Middle frontal gyrus (tissue), 1 donor: Measurements from ENCODE around the gene LYPD1.

Experiments
- DNase-seq: peaks from one replicate; pipeline ENCODE4 v3.0.0-alpha.2; 2015; ENCODE audit warnings: low spot score; ENCODE audit errors: extremely low spot score

The LYPD1 gene

DNA sequence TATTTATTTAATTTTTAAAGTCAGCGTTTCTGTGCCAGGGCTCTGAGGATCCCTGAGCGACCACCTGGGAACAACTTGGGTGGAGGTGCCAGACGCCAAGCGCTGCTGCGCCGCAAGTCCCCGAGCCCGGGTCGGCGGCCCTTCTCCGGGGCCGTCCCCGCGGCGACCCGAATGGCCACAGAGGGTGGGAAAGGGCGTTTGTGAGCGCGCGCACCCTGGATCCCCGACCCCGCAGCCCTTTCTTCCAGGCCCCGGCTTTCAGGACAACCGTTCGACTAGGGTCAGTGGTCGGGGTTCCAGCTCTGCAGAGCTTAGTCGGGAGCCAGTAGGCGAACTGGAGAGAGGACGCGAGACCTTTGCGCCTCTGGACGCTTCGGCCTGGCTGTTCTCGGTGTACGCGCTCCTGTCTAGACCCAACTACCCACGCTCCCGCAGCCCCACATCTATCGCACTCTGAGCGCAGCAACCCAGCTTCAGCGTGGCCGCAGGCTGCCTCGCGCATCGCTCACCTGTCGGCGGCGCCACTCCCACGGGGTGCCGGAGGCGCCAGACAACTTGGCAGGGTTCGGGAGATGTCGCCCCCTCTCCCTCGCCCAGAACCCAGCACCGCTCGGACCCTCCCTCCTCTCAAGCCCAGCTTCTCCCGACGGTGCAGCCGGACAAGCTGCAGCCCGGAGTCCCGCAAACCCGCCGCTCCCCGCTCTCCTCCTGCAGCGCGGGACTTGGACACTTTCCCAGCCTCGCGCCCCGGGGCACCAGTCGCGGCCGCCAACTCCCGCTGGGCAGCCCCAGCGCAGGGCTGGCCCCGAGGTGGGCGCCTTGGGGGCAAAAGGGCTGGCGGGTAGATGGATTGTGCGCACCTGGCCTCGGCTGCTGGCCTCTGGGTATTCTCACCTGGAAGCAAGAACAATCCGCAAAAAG, 758 bp downstream of the LYPD1 start:
- no peak for DNase-seq

DNA sequence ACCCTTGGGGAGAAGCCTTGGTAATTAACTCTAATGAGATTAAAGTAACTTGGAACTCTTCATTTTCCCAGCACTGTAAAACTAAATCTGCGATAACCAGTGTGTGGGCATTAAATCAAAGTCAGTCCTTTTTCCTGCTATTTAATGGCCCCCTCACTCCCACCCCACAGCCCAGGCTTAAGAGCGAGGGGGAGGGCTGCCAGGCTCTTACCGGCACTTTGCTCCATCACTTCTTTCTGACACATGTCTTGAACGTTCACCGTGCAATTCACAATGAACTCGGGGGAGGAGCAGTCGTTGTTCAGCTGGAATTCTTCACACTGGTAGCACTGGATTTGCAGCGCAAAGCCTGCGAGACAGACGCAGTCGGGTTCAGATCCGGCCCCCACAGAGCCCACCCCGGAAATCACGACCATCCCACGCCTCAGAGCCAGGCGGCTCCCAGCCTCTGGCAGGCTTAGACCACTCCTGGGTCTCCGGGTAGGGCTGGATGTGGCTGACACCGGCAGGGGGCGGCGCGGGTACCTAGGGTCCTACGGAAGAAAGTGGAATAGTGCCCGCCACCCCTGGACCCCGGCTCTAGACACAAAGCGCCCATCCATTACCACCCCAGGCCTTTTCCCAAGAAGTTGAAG, 1.7 kb downstream of the LYPD1 start:
- DNase-seq = no peak

DNA sequence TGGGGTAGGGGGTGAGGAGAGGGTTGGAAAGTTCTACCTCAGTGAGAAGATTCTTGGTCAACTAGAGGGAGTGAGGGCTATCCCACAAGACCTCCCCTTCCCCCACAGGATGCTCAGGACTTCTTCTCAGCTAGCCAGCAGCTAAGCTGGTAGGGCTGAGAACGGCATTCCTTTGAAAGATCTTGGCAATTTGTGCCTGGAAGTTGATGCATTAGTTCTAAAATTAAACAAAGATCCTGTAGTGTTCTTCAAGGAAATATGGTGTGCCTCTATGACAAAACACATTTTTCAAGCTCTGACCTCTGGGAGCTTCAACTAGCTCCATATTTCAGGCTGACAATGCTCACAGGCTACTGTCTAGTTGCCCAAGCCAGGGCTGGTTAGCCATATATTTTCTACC, 2.3 kb downstream of the LYPD1 start:
- DNase-seq = no peak

DNA sequence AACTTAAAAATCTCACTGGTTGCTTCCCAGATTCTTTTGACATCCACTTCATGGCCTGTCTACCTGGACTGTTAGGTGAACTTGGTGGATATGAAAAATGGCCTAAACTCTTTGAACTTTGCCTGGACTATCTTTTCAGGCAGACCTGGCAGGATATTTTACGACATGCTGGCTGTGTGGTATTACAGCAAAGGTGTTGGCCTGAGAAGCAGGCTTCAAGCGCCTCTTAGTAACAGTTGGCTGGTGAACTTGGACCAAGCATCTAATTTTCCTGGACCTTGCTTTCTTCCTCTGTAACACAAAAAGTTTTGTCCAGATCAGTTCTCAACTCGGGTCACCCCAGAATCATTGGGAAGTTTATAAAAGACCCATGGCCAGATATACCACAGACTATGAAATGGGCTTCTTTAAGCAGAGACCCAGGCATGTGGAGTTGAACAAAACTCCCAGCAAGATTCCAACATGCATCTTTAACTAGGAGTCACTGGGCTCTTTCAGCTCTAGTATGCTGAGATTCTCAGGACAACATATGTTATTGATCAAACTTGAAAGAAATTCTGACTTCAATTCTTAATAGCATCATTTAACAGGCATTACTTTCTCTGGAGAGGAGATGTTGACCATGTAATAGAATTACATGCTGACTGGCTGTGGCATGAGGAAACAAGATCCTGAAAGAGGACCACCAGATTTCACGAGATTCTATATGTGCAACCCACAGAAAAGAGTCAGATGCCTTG, 4.4 kb downstream of the LYPD1 start:
- DNase-seq = no peak

DNA sequence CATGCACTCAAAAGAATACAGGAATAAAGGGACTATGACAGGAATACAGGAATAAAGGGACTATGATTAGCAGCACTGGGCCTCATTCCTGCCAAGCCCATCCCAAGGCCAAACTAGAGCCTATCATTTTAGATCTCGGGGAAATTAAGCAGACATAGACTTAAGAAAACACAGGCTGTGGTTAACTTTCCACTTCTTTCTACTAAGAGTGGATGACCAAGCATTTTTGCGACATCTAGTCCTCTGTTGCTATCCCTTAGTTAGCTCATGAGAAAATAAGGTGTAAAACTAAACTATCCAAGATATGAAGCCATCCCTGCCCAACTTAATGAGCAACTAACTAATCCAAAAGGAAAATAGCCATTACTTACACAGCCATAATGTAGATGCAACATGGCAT, 5.9 kb downstream of the LYPD1 start:
- DNase-seq = no peak

DNA sequence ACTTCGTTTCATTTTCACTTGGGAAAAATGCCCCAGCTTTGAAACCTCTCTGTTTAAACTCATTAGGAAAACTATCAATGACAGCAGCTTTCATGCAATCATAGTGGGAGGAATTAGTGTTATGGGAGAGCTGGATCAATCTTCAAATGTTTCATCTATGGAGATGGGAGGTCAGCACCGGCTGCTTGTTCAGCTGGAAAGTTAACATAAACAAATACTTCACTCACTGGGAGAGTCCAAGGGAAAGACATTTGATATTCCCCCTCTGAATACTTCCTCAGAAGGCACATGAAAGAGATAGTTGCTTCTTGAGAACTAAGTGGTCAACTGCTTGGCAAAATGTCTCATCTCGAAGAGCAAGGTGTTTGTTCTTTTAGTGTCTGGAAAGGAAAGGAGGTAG, 7.3 kb downstream of the LYPD1 start:
- no peak for DNase-seq

DNA sequence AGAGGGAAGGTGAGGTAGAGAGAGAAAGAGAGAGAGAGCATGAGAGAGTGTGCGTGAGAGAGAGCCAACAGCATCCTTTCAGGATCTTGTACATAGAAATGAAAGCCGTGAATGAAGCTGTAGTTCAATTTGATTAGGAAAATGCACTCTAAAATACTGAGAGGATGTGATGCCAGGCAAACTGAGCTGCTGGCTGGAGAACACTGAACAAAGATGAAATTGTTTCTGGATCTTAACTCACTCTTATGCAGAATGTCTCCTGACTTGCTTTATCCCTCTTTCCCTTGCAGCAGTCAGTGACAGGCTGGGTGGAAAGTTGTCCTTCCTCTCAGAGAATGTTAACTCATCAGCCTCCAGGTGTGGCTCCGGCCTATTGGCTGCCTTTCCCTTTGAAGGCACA, 10.7 kb downstream of the LYPD1 start:
- DNase-seq = no peak

DNA sequence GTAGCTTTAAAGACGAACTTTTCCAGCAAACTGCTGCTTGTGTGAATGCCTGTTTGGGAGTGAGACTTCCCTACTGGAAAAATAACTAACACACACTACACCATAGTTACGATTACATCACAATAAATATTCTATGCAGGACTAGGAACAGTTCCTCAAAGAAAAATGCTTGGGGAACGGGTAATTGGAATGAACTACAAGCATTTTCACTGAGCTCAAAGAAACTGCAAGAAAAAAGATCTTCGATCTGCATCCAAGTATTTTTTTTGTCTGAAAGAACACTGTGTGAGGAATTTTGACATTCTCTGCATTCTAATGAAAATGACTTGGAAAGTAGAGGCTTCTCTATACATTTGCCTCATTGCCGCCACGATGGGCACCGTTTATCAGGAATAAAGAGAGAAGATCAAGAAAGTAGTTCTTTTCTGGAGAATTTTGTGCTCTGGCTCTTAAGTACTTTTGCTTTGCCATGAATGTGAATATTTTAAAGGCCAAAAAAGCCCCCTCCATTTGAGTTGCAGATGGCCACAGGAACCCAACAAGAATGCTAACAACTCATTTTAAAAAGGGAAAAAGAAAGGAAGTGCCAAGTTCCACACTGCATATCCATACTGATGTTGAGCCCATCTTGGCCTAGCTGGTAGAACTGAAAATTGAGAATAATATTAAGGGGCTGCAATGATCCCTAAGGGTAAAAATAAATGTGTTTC, 13.6 kb downstream of the LYPD1 start:
- no peak for DNase-seq

DNA sequence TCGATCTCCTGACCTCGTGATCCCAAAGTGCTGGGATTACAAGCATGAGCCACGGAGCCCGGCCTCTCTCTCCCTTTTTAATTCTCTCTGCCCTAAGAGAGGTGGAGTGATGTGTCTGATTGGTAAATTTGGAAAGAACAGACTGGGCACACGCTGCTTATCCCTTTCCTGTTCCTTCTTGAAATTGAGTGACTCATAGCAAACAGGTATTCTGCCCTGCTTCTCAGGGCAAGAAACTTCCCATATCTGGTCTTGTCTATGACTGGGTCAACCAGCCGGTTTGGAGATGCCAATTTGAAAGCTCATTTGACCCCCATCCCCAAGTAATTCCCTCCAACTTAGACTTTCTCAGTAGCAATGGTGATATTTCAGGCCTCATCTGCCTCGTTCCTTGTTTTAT, 15.0 kb downstream of the LYPD1 start:
- DNase-seq = no peak

DNA sequence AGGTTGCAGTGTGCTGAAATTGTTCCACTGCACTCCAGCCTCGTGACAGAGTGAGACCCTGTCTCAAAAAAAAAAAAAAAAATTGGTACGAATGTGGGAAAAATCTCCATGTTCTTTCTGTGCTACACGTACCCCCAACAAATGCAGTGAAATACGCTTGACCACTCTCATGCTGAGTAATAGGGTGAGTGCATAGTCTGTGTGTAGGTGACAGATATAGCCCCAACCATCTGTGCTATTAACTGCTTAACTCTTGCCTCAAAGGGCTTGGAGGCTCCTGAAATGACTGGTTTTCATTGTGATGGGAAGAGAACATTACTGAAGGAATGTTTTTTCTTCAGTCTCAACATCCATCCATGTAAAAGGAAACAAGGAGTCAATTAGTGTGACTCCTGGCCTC, 15.7 kb downstream of the LYPD1 start:
- DNase-seq = no peak

DNA sequence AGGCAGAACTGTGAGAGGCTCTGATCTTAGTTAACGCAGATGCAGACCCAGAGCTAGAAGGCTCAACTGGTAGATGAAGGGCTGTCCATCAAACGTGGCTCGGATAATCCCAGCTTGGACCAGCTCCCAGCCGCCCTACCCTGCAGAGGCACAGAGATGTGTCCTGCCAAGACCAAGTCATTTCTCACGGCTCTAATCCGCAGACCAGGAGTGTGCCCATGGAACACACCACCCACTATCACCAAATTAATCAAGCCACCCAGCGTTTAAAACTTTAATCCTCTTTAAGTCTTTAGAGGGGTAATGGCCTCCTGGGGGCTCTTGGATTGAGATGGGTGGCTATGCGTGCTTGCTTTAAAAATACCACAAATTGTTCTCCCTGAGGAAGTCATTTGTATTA, 17.5 kb downstream of the LYPD1 start:
- no peak for DNase-seq

DNA sequence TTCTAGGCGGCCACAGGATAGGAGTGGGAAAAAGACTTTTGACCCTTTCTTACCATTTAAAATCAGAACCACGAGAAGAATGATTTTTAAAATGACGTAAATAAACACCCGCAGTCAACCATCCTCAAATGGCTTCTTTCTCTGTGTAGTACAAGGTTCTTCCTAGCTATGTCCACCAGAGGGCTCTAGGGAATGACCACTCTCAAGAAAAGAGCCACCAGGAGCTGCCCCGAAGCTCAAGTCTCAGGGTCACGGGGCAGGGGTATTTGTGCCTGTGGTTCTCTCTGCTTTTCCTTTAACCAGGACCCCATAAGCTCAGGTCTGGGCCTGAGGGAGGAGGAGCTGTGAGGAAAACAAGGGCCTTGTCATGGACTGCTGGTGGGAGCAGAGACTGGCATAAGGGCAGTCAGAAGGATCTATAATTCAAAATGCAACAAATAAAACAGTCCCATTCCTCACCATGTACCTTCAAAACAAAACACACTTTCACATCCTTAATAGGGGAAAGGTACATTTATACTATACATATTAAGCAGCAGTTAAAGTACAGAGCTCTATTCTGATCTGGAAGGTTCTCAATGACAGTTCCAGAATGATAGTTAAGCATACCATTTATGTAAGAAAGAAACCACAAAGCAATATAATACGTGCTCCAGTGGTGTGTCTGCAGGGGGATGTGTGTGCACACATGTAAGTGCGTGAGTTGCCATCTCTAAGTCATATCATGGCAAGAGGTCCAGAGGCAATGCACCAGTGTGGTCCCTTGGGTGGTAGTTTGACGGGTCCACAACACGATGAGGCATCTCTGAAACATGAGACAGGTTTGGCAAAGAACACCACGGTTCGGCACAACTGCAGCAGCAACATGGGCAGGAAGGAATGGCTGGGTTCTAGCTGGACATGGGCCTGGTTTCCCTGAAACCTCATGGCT, 18.6 kb downstream of the LYPD1 start:
- no peak for DNase-seq

DNA sequence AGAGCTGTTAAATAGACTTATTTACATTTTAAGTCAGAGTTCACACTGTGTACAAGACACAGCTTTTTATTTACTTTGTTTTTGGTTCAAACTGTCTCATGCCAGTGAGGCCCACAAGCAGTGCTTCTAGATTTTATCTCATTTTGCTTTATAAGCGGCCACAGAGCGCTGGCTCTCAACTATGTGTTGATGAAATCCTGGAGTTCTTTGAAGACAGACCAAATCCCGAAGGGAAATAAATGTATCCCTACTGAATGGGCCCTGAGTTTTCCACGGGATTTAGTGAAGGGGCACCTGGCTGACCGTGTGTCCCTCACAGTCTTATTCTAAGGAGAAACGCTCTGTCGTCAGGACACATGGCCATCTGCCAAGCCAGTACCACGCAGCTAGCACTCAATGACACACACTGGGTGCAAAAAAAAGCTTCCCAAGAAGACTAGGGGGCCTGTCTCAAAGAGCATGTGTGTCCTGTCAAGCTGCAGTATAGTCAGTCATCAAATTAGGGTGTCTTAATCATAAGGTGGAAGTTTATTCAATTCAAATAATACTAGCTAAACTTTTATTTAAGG, 23.4 kb downstream of the LYPD1 start:
- DNase-seq = no peak

DNA sequence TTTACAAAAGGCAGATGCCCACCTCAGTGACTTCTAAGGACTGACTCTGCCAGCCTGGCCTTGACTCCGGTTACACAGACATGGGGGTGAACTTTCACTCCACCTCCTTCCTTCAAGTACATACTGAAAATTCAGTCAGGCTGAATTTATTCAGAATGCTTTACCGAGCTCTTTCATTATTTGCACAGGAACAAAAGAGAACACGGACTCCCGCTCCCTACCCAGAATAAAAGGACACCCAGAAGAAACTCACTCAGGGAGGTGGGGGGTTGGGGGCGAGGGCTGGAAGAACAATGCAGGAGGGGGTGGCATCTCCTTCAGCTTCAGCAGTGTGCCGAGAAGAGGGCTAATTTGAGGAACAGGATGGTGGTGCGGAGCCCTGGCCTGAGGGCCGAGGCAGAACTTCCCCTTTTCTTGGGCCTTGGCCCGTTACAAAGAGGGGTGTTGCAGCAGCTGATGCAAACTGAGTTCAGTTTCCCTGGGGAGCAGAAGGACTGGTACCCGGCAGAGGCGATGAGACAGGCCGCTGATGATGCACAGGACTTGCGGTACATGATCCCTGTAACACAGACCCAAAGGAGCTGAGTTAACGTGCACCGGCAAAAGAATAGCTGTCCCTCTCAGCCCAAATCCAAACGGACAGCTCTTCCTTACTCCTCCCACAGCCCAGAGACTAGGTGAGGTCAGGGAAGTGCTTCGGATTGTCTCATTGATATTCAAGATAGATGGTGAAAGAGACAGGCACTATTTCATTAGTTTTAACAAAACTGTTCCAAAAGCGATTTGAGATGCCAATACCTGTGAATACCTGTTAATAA, 24.1 kb downstream of the LYPD1 start:
- no peak for DNase-seq

DNA sequence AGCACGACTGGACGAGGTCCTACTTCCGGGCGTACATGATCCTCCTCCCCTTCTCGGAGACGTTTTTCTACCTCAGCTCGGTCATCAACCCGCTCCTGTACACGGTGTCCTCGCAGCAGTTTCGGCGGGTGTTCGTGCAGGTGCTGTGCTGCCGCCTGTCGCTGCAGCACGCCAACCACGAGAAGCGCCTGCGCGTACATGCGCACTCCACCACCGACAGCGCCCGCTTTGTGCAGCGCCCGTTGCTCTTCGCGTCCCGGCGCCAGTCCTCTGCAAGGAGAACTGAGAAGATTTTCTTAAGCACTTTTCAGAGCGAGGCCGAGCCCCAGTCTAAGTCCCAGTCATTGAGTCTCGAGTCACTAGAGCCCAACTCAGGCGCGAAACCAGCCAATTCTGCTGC, 24.8 kb downstream of the LYPD1 start:
- no peak for DNase-seq

DNA sequence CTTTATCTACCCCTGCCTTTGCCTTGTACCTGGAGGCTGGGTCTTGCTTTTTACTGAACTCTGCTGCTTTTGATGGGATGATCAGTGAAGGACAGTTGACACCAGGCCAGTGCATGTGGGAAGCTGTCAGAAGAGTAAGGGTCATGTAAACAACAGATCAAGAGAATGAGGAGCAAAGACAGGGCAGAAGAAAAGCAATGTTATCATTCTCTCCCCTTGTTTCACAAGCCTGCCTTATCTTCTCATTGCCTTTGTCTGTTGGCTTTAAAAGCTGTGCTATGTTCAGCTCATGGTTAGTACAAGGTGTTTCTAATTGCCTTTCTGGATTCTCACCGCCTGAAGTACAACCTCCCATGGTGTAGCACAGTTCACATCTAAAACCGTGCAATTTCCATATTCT, 27.6 kb downstream of the LYPD1 start:
- DNase-seq = no peak

DNA sequence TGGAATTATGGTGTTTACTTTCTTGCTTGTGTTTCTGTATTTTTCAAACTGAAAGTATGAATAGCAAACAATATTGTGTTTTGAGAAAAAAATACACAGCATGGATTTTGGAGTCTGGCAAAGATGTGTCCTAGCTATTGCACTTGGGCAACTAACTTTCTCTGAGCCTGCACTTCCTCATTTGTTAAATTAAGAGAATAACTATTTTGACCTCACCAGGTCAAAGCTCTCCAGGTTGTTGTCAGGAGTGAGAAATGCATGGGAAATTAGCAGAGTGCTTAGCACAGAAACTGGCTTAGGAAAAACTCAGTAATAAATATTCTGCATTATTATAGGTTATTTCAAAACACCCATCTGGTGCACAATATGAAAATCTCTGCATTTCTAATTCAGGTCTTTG, 28.2 kb downstream of the LYPD1 start:
- no peak for DNase-seq

DNA sequence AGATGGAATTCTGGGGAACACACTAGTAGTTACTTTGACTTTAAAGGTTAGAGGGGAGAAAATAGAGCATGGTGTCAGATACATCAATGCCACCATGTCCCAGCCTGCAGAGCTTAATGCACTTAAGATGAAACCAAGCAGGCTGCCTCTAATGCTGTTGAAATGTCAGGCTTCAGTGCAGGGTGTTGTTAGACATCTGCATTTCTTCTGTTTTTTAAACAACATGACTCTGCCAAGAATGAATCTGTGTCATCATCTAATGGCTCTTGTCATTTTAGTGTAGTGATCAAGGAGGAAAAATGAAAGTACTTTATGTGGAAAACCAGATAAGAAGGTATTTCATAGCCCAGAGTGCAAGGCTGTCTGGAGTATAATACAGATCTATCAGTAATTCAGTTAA, 29.9 kb downstream of the LYPD1 start:
- DNase-seq = no peak

DNA sequence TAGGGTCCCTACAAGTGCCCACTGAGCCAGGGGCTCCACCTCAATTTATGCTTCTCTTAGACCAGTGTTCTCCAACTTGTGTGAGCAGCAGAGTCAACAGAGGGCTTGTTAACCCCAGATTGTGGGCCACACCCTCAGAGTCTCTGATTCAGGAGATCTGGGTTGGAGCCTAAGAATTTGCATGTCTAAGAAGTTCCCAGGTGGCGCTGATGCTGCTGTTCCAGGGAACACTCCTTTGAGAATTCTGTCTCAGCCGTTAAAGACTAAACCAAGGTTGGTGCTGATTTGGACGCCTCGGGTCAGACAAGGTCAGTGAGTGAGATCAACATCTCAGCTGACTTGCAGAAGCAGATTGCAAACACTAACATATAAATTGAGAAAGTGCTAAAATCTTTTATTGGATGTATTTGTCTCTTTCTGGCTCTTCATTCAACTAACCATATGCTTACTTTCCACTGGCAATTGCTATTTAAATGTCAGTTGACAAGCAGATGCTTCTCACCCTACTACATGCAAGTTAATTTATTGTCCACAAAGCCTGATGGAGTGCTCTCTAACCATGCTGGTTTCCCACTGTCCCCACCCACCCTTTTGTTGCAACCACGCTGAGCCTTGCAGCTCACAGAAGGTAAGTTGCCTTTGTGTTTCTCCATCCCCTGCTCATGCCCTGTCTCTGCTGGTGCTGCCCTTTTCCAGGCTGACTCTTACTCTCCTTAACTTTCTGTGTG, 31.5 kb downstream of the LYPD1 start:
- DNase-seq = no peak
